ENCODE measurements around the gene NTN1.

NTN1 gene

DNA sequence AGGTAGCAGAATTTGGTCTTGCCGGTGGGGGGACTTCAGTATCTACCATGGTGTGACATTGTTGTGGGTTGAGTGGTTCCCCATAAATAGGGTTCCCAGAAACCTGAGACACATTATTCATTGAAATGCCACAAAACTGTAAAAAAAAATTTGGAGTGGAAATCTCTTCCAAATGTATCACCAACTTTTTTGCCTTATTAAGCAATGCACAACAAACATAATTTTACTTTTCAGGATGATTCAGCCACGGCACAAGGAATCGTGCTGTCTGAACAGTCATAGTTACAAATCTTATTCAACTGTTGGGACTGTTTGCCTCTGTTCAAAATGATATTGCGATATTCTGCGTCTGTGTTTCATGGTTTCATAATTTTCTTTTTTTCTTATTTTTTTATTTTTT lies 181.2 kb downstream of the NTN1 start:
- DNase-seq: no peak

DNA sequence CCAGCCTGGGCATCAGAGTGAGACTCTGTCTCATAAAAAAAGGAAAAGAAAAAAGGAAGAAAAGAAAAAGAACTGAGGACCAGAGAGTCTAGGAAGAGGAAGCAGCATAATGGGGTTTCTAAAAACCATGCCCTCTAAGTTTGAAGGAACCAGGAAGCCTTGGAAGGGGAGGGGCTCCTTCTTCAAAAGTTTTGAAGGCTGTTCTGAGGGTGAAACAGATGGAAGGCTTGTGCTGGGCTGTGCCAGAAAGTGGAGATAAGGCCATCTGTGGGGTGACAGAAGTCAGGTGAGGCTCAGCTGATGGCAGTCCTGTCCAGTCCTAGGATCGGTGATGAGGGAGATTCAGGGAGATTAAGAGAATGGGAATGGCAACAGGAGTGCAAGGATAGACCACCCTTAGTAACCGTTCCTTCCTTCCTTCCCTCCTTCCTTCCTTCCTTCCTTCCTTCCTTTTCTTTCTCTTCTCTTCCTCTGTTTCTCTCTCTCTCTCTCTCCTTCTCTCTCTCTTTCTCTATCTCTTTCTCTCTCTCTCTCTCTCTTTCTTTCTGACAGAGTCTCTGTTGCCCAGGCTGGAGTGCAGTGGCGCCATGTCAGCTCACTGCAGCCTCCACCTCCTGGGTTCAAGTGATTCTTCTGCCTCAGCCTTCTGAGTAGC lies 182.6 kb downstream of the NTN1 start:
- DNase-seq: peak; percentile 20

DNA sequence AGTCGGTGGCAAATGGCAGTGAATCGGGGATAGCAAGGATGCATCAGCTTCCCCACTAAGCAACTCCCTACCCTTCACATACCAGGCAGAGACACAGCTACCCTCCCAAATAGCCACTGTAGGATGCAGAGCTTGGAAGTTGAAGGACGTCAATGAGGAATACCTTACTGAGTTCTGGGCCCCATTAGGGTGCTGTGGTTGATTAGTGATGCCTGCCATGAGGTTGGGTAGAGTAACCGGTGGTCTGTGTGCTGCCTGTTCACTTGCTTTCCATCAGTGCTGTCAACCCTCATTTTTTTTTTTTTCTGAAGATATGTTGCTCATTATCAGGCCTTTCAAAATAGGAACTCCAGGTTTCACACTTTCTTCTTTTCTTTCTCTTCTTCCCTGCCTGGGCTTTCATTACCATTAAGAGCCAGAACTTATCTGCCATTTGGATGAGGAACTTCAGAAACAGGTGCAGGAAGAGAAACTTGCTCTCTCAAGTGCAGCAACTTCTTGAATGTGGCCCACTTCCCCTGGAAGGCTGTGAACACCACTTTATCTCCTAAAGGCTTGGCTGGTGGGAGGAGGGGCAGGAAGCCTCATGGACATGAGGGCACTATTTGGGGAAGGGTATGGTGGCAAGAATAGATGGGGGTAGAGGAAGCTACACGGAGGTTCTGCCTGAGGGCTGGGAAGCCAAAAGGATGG lies 183.5 kb downstream of the NTN1 start:
- DNase-seq: no peak

DNA sequence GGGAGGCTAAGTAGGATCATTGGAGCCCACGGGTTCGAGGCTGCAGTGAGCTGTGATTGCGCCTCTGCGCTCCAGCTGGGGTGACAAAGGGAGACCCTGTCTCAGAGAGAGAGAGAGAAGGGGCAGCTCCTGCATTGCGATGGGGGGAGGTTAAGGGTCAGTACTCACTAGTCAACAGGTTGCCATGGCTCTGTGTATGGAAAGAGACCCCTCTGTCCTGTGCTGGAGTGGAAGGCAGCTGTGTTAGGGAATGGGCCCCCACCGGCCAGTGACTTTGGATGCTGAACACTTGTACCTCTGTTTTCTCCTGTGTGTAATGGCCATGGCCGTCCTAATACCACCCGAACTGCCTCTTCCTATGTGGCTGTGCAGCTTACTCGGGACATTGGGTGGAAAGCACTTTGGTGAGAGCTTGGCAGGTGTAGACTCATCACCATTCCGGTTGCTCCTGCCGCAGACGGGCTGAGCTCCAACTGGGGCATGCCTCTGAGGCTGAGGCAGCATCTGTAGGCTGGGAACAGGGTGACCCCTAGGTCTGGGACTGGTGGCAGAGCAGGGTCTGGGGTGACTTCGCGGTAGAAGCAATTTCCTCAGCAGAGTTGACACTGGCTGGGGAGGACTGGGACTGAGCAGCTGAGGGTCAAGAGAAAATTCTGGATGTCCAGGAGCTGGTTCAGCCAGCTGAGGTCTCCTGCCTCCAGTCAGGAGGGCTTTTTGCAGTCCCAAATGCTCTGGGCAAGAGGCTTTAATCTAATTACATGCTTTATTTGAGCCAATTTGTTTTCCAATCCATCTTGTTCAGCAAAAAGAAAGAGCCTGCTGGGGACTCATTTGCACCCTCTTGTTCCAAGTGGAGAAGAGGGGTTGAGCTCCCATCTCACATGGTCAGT lies 184.5 kb downstream of the NTN1 start:
- no peak for DNase-seq

DNA sequence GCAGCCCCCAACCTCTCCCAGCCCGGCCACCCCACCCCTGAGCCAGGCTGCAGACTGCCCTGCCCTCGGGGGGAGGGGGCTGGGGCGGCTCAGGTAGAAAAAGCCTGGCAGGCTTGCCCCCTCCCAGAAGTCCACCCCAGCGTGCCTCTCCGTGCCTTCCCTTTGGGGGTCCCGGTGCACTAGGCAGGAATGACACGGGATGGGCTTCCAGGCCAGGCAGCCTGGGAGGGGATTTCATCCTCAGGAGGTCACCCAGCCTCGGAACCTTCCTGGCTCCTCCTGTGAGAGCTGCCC lies 185.0 kb downstream of the NTN1 start:
- DNase-seq: no peak

DNA sequence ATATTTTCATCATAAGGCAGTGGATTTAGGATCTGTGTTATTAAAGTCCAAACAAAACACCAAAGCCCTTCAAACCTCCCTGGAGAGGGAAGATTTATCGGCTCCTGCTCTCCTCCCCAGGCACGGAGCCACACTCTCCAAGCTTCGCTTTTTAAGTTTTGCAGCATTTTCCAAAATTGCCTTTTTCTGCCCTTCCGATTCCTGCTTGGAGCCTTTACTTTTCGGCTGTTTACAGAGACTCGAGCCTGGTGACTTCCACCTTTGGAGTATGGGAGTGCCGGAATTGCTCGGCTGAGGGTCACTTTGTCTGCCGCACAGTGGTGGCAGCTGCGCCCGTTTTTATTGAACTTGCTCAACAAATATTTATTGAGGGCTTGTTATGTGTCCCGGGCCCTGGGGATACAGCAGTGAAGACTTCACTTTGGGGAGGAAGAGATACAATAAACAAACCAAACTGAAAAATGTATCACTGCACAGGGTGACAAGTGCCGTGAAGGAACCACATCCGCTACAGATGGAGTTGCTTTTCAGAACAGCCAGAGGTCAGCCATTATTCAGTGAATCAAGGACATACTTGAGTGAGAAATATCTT lies 185.5 kb downstream of the NTN1 start:
- no peak for DNase-seq

DNA sequence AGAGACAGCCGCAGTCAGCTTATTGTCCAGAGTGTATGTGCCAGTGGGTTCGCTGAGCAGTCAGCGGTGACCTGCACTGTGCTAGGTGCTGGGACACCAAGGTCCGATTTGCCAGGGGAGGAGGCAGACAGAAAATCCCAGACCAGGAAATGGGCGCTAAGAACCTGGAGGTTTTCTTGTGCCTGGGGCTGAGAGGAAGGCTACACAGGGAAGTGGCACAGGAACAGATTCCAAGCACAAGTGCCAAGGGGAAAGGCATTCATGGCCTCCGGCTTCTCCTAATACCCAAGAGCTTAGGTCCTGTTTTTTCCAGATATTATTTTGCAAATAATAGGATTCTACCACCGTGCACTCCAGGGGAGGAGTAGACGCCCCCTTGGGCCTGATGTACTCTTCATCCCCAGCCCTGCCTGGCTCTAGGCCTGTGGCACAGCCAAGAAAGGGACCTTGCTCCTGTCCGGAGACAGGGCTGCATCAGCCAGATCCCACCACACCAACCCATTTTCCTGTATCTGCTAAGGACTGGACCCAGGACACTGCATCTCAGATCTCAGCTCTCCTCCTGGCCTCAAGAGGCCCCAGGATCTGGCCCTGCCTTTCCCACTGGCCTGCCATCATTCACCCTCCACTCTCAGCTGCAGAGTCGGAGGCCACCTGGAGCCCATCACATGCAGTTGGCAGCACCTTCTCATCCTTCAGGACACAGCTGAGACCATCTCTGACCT lies 187.2 kb downstream of the NTN1 start:
- DNase-seq: no peak

DNA sequence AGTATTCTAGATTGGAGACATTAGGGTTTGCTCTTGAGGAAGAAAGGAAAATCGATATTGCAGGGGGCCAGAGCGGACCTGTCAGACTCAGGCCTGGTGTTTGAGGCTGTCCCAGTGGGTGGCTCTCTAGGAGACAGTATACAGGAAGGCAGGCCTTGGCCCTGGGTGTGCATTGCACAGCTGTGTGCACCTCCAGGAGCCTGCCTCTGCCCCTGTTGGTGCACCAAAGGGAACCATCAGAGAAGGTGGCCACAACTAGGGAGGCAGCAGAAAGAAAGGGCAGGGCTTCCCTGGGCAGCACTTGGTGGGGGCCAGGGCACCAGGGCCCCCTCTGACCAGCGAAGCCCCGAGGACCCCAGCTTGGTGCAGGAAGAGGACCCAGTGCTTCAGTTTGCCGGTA lies 188.0 kb downstream of the NTN1 start:
- no peak for DNase-seq

DNA sequence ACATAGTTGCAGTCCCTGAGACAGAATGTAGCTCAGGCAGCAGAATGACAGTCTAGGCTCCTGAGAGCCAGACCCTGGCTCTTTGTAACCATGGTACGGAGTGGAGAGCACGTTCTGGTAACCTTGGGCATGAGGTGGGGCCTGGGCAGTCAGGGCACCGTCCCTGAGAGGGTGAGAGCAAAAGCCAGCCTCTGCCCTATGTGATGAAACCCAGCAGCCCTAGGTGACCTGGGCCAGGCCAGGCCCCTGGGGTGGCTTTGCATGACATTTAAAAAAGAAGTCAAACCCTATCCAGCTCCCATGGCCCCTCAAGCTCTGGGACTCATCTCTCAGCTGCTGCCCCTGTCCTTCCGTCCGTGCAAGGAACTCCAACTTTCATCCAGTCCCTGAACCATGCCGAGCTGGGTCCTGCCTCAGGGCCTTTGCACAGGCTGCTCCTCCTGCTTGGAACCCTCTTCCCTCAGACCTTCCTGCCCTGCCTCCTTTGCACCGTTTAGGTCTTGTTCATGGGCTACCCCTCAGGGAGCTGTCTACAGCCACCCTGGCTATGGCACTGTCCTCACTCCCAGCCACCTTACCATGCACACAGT lies 188.6 kb downstream of the NTN1 start:
- no peak for DNase-seq

DNA sequence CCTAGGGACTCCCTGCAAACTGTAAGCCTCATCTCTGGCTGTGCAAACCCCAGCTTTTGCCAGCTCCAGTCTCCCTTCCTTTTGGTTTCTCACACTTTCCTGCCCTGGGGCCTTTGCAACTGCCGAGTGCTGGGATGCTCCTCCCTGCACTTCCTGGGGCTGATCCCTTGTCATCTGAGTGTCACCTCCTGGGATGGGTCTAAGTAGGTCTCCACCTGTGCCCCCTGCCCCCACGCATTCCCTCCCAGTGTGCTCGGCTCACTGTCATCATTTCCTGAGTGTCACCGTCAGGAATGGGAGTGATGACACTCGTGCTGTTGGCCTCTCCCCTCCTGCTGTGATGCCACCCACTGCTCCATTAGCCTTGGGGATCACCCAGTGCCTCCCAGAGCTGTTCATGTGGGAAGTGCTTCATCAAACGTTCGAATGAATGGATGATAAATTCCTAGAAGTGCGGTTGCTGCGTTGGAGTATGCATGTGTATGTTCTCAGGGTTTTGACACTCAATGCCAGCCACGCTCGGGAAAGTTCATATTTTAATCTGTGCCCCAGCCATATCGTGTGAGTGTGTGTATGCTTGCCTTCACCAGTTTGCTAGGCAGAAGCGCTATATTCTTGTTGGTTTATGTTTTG lies 189.9 kb downstream of the NTN1 start:
- no peak for DNase-seq

DNA sequence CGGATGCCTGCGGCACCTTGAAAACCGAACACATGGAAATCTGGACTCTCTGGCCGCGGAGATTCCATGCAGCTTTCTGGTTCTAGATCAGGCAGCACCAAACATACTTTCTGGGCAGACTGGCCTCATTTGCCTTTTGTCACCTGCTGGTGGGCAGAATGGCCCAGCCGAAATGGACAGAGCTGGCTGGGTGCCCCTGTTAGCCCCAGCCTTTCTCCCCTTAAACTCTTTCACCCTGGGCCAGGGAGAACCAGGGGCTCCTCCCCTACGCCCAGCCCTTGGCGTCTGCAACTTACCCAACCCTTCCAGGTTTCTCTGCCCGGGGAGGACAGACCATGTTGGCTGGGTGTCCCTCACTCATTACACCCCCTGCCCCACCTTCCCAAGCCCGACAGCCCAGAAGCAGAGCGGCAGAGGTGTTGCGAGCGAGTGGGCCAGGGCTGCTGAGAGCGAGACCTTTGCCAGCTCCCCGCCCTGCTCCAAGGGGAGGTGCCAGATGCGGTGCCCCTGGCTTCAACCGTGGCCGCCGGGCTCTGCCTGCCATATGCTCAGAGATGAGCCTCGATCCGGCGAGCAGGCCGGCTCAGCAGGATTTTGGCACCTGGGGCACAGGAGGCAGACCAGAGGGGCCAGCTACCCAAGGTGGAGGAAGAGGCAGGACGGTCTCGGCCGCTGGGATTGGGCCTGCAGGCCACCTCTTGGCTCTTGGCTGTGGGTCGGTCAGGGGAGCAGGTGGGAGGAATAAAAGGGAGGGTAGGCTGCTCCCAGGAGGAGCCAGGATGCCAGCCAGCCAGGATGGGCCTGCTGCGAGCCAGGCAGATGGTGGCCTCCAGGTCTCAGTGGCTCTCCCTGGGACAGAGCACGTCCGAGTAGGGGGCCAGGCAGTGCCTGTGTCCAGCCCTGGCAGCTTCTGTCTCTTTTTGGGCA lies 191.3 kb downstream of the NTN1 start:
- no peak for DNase-seq

DNA sequence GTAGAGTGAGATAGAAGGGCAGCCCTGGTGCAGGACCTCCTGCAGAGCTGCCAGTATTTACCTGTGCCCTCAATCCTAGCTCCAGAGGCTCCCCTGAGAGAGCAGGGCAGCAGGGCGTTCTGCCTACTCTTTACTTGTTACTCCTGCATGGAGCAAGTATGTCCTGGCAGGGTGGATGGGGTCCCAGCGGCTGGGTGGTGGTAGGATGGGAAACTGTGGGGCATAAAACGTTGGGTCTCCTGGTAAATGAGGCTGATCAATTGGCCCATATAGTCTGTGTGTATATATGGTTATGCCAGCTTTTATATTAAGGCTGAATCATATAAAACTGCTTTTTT lies 192.0 kb downstream of the NTN1 start:
- no peak for DNase-seq

DNA sequence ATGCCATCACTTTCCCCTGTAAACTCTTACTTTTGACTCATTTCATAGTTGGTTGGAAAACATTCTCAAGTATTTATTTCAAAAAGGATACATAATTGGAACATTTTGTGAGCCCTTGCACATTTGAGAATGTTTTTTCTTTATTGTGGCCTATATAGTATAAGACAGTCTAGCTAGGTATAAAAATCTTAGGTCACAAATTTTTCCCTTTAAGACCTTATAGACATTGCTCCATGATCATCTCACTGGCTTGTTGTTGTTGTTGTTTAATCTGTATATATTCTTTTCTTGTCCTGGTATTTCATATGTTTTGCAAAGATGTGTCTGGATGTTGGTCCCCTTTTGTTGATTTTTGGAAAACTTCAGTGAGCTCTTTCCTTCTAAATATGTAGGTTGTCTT lies 194.2 kb downstream of the NTN1 start:
- no peak for DNase-seq

DNA sequence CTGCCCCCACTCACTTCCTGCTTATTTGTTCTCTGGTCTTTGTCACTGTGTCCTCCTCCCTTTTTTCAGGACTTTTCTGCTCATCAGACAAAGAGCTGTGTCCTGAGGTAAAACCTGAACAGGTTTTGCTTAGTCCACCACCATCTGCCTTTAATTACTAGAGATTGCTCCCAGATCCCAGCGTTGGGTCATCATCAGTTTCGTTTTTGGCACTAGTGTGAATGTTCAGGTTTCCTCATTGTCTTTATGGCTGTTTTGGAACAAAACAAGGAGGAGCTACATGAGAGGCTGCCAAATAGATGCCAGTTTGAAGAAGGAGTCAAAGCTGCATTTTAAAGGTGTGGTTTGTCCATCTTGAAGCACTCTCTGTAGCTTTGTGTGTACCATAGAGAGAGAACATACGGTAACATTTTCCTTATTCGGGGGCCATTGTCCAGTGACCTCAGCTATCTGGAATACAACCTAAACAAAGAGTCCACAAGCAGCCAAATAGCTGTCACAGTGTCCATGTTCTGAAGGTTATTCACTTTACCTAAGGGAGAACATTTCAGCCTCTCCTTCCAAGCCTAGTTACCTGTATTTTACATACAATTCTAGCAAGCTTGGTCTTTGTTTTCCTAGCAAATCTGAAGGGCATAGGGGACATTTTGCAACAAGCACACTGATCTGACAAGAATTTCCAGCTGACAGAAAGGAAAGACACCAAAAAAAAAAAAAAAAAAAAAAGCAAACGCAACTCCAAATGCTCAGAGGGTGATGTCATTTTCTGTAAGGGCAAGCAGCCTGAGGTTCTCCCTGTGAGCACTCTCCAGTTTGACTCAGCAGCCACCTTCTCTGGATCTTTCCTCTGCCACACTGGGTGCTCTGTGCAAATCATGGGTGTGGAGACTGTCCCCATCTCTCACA lies 196.1 kb downstream of the NTN1 start:
- DNase-seq: no peak

DNA sequence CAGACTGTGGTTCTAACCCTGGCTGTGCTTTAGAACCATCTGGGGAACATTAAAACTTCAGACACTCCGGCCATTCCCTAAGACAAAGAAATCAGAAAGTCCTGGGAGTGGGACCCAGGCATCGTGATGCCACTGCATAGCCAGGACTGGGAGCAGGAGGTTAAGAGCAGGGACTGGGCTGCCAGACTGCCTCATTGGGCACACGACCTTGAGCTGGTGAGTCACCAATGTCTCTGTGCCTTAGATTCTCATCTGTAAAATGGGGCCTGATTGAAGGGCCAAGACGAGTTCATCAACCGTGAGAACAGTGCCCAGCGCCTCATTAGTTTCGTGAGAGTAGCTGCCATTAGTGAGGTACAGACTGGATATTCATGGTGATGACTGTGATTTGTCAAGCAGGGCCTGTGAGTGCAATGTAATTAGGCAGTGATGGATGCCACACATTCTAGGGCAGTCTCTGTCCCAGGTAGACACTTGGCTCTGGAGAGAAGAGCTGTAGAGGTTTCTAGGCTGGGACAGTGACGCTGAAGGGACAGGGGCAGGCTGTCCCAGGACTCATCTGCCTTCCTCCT lies 196.8 kb downstream of the NTN1 start:
- no peak for DNase-seq

DNA sequence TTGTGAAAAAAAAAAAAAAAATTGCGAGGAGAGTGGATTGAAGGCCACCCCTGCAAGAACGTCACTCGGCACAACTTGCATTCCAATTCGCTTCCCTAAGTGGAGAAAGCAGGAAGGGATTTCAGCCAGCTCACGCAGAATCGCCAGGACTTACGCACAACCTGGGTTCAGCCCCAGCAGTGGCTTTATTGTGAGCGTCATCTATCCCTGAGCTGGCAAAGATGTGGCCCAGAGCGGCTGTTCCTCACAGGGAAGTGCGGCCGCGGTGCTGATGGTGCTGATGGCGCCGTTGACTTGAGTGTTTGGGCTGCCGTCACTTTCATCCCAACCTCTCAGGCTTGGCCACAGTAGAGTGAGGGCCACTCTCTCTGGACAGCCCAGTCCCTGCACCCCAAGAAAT lies 197.6 kb downstream of the NTN1 start:
- no peak for DNase-seq

DNA sequence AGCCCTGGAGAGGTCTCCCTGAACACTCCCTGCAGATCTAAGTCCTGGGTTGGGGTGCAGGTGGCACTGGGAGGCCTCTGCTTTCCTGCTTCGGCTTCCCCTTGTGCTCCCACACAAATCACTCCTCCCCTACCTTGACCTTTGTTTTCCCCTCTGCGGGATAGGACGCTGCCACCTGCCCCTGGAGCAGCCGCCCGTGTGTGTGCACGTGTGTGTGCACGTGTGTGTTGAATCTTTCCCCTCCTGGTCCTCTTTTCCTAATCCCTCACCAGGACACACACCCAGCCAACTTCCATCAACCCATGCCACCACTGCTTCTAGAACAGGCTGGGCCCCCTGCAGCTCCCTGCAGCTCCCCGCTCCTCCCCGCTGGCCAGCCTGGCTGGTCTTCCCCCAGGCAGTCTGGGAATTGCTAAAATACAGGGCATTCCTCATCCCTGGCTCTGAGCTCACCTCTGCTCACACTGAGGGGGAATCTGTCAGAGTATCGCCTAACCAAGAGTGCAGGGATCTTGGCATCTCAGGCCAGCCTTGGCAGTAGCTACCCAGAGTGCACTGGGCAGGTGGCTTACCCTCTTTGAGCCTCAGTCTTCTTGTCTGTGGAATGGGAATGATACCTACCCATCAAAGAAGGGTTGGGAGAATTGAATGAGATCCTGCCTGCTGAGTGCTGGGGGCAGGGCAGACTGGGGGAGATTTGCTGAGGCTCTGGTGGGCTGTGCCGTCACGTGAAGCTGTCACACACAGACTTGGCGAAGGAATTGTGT lies 198.5 kb downstream of the NTN1 start:
- no peak for DNase-seq

DNA sequence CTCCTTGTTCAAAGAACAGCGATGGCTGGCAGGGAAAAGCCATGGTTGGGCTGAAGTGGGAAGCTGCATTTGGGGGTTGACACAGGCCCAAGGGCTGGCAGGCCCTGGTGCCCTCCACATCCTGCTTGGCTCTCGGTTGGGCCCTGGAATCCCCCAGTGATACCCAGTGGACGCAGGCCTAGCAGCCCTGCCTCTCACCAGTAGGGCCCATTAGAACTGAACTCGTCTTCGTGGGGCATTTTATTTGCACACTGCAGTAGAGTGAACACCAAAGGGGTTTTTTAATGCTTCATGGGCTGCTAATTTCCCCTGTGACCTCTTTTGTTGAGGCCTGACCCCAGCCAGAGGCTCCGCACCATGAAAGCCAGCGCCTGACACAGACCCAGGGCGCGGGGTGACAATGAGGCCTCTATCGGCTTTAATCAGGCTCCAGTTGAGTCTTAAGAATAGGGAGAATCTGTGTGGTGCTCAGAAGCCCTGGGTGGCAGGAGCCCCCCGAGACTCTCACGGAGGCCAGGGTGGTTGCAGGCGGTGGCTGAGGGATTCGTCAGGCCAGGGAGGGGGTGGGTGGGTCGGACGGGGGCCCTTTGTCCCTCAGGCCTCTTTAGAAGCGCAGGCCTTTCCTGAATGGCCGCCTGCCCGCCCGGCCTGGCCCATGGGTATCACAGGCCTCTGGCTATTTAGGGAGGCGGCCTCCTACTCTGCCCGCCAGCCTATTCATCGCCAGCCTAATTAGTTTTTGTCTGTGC lies 199.3 kb downstream of the NTN1 start:
- no peak for DNase-seq

All from inflammatory macrophage treated with lipopolysaccharide for 4 hours (primary cell).